Measurements from ENCODE around the gene KIF21B.

The KIF21B gene

GRCh38 chr1:201066986-201067385 is 43.5 kb upstream of the KIF21B start:
- no peaks in the 10 kb centered on the region for H3K9me3 ChIP-seq (ENCODE audit: control insufficient read depth, low read length)
- TF ChIP-seq CTCF (IDR thresholded peaks at IDR 0.05) = no peak
- no peaks in the 10 kb centered on the region for H3K27me3 ChIP-seq (ENCODE audit: control insufficient read depth, insufficient read depth, low read length)
- H3K36me3 ChIP-seq (ENCODE audit: control insufficient read depth, insufficient read depth, low read length) = no peaks in the 10 kb centered on the region
- no peaks in the 10 kb centered on the region for H3K4me1 ChIP-seq
- H3K27ac ChIP-seq = no peak overlapping the region
- no peak overlapping the region for H3K4me2 ChIP-seq (ENCODE audit: low read length)
- H3K9ac ChIP-seq = no peak overlapping the region
- H3K79me2 ChIP-seq = no peaks in the 10 kb centered on the region
- no peak overlapping the region for H2AFZ ChIP-seq
- no peak overlapping the region for H3K4me3 ChIP-seq (ENCODE audit: low read depth, low read length)

DNA sequence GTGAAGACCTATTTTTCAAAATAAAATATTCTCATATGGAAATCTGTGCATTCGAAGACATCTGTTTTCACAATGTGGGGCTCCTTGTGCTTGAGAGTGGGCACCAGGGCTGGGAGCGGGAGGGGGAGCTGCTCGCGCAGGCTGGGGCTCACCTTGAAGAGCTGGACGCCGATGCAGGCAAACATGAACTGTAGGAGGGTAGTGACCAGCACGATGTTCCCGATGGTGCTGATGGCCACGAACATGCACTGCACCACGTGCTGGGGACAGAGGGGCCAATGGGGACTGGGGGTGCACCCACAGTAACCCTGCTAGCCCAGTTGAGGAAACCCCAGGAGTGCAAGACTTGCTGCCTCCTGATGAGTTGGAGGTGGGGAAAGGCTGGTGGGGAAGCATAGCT is 42.2 kb upstream of the KIF21B start:
- TF ChIP-seq CTCF (IDR thresholded peaks at IDR 0.05) = no peak

DNA sequence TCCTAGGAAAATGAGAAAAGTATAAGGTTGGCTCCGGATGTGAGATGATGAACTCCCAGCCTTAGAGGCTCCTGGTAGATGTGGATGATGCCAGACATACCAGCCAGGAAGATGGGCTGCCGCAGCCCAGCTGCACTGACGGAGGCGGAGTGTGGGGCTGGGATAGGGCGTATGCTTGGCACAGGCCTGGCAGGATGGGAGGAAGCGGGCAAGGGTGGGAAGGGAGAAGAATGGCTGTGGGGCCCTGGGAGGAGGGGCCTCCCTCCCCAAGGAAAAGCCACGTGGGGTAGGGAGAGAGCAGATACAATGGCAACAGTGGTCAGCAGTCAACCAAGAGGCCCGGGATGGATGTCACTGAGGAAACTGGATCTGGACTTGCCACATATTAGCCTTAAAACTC is 41.3 kb upstream of the KIF21B start:
- no peaks in the 10 kb centered on the region for H3K4me1 ChIP-seq
- no peaks in the 10 kb centered on the region for H3K79me2 ChIP-seq
- no peak overlapping the region for H3K27ac ChIP-seq
- H2AFZ ChIP-seq = no peak overlapping the region
- no peak overlapping the region for H3K4me3 ChIP-seq (ENCODE audit: low read depth, low read length)
- H3K9ac ChIP-seq = no peak overlapping the region
- H3K9me3 ChIP-seq (ENCODE audit: control insufficient read depth, low read length) = no peaks in the 10 kb centered on the region
- no peak for TF ChIP-seq CTCF (IDR thresholded peaks at IDR 0.05)
- H3K36me3 ChIP-seq (ENCODE audit: control insufficient read depth, insufficient read depth, low read length) = no peaks in the 10 kb centered on the region
- H3K4me2 ChIP-seq (ENCODE audit: low read length) = no peak overlapping the region
- H3K27me3 ChIP-seq (ENCODE audit: control insufficient read depth, insufficient read depth, low read length) = no peaks in the 10 kb centered on the region

More for the DNA sequence above, 42.2 kb upstream of the KIF21B start:
- H3K9me3 ChIP-seq (ENCODE audit: control insufficient read depth, low read length) = no peaks in the 10 kb centered on the region
- no peaks in the 10 kb centered on the region for H3K27me3 ChIP-seq (ENCODE audit: control insufficient read depth, insufficient read depth, low read length)
- no peak overlapping the region for H3K9ac ChIP-seq
- no peaks in the 10 kb centered on the region for H3K4me1 ChIP-seq
- no peak overlapping the region for H3K4me2 ChIP-seq (ENCODE audit: low read length)
- no peak overlapping the region for H3K4me3 ChIP-seq (ENCODE audit: low read depth, low read length)
- no peak overlapping the region for H2AFZ ChIP-seq
- no peaks in the 10 kb centered on the region for H3K79me2 ChIP-seq
- H3K27ac ChIP-seq = no peak overlapping the region
- no peaks in the 10 kb centered on the region for H3K36me3 ChIP-seq (ENCODE audit: control insufficient read depth, insufficient read depth, low read length)

GRCh38 chr1:201063145-201063544 is 39.6 kb upstream of the KIF21B start:
- H3K9me3 ChIP-seq (ENCODE audit: control insufficient read depth, low read length) = no peaks in the 10 kb centered on the region
- no peak overlapping the region for H3K9ac ChIP-seq
- H3K27me3 ChIP-seq (ENCODE audit: control insufficient read depth, insufficient read depth, low read length) = no peaks in the 10 kb centered on the region
- H2AFZ ChIP-seq = no peak overlapping the region
- H3K4me3 ChIP-seq (ENCODE audit: low read depth, low read length) = no peak overlapping the region
- no peak overlapping the region for H3K27ac ChIP-seq
- no peaks in the 10 kb centered on the region for H3K36me3 ChIP-seq (ENCODE audit: control insufficient read depth, insufficient read depth, low read length)
- no peaks in the 10 kb centered on the region for H3K4me1 ChIP-seq
- H3K4me2 ChIP-seq (ENCODE audit: low read length) = no peak overlapping the region
- H3K79me2 ChIP-seq = no peaks in the 10 kb centered on the region
- TF ChIP-seq CTCF (IDR thresholded peaks at IDR 0.05) = no peak

GRCh38 chr1:201062511-201063091 is 39.1 kb upstream of the KIF21B start:
- H3K27ac ChIP-seq = no peak overlapping the region
- no peak overlapping the region for H3K4me2 ChIP-seq (ENCODE audit: low read length)
- TF ChIP-seq CTCF (IDR thresholded peaks at IDR 0.05) = no peak
- no peaks in the 10 kb centered on the region for H3K27me3 ChIP-seq (ENCODE audit: control insufficient read depth, insufficient read depth, low read length)
- H3K4me3 ChIP-seq (ENCODE audit: low read depth, low read length) = no peak overlapping the region
- no peaks in the 10 kb centered on the region for H3K9me3 ChIP-seq (ENCODE audit: control insufficient read depth, low read length)
- H3K79me2 ChIP-seq = no peaks in the 10 kb centered on the region
- no peak overlapping the region for H3K9ac ChIP-seq
- no peaks in the 10 kb centered on the region for H3K4me1 ChIP-seq
- no peaks in the 10 kb centered on the region for H3K36me3 ChIP-seq (ENCODE audit: control insufficient read depth, insufficient read depth, low read length)
- no peak overlapping the region for H2AFZ ChIP-seq
